Measurements from ENCODE around the gene CCDC15. TPM values are rescaled to one million over a fixed set of nuclear protein-coding genes. Genes with fewer than 3 reads are reported as not detected.

CCDC15 gene
- total RNA-seq (1.3 and 2.3 TPM in 2 replicates), polyA plus RNA-seq (0.97 and 1.1 TPM in 2 replicates)

GRCh38 chr11:124953753-124954589, at the start of gene CCDC15:
TSS of gene CCDC15 (plus strand) at chr11:124954202. CDS start at chr11:124954733, 531 bp downstream.
- Histone ChIP-seq H3K4me2 (peak within 1 kb of the TSS; percentile 78), H2AFZ (peak within 1 kb of the TSS; percentile 59), H3K27me3 (no peaks in the 10 kb centered on the region), H3K9me2 (replicated peaks; ENCODE audit: insufficient read depth) (no peaks in the 10 kb centered on the region), H3K4me3 (peak within 1 kb of the TSS; percentile 41), H3K9me3 (ENCODE audit: low read depth) (no peaks in the 10 kb centered on the region), H3K4me1 (ENCODE audit: insufficient read depth) (no peaks in the 10 kb centered on the region), H3K36me3 (replicated peaks; ENCODE audit: insufficient read depth, low read depth) (no peaks in the 10 kb centered on the region), H3K79me2 (no peaks in the 10 kb centered on the region), H3K27ac (peak within 1 kb of the TSS; percentile 88), H4K20me1 (ENCODE audit: insufficient read depth, poor library complexity, severe bottlenecking) (no peaks in the 10 kb centered on the region)
- peak; percentile 99 for DNase-seq (ENCODE audit: low spot score)
- TF ChIP-seq EZH2 (IDR thresholded peaks at IDR 0.05; ENCODE audit: borderline replicate concordance) (no peak), EZH2phosphoT487 (IDR thresholded peaks at IDR 0.05; ENCODE audit: low read depth, severe bottlenecking, unreplicated experiment) (no peak), CTCF (IDR thresholded peaks at IDR 0.05; ENCODE audit: poor library complexity) (no peak)
- WGBS (ENCODE audit: low lambda C conversion rate, missing lambda C conversion rate): under 1% methylated on average over 49 of the region's 54 CpGs

GRCh38 chr11:124915541-124916369, 38.2 kb upstream of the CCDC15 start:
- Histone ChIP-seq H3K79me2 (no peaks in the 10 kb centered on the region), H3K4me1 (ENCODE audit: insufficient read depth) (no peaks in the 10 kb centered on the region), H3K9me2 (replicated peaks; ENCODE audit: insufficient read depth) (no peaks in the 10 kb centered on the region), H2AFZ (no peak overlapping the region), H3K4me2 (no peak overlapping the region), H3K4me3 (no peak overlapping the region), H3K9me3 (ENCODE audit: low read depth) (no peaks in the 10 kb centered on the region), H3K27me3 (no peaks in the 10 kb centered on the region), H3K36me3 (replicated peaks; ENCODE audit: insufficient read depth, low read depth) (no peaks in the 10 kb centered on the region), H3K27ac (no peak overlapping the region), H4K20me1 (ENCODE audit: insufficient read depth, poor library complexity, severe bottlenecking) (no peaks in the 10 kb centered on the region)
- DNase-seq (ENCODE audit: low spot score): no peak
- TF ChIP-seq EZH2 (IDR thresholded peaks at IDR 0.05; ENCODE audit: borderline replicate concordance) (no peak), EZH2phosphoT487 (IDR thresholded peaks at IDR 0.05; ENCODE audit: low read depth, severe bottlenecking, unreplicated experiment) (no peak), CTCF (IDR thresholded peaks at IDR 0.05; ENCODE audit: poor library complexity) (no peak)
- 86% methylated on average over 3 of the region's 3 CpGs for WGBS (ENCODE audit: low lambda C conversion rate, missing lambda C conversion rate)

GRCh38 chr11:124916370-124916710, 37.7 kb upstream of the CCDC15 start:
- H3K4me1 ChIP-seq (ENCODE audit: insufficient read depth): no peaks in the 10 kb centered on the region
- DNase-seq (ENCODE audit: low spot score): no peak
- H3K4me3 ChIP-seq: no peak overlapping the region
- H3K27me3 ChIP-seq: no peaks in the 10 kb centered on the region
- TF ChIP-seq EZH2 (IDR thresholded peaks at IDR 0.05; ENCODE audit: borderline replicate concordance) (no peak), EZH2phosphoT487 (IDR thresholded peaks at IDR 0.05; ENCODE audit: low read depth, severe bottlenecking, unreplicated experiment) (no peak), CTCF (IDR thresholded peaks at IDR 0.05; ENCODE audit: poor library complexity) (no peak)
- no peak overlapping the region for H3K4me2 ChIP-seq
- H2AFZ ChIP-seq: no peak overlapping the region
- H3K36me3 ChIP-seq (replicated peaks; ENCODE audit: insufficient read depth, low read depth): no peaks in the 10 kb centered on the region
- no peak overlapping the region for H3K27ac ChIP-seq
- no peaks in the 10 kb centered on the region for H3K9me2 ChIP-seq (replicated peaks; ENCODE audit: insufficient read depth)
- no peaks in the 10 kb centered on the region for H3K79me2 ChIP-seq
- no peaks in the 10 kb centered on the region for H4K20me1 ChIP-seq (ENCODE audit: insufficient read depth, poor library complexity, severe bottlenecking)
- no peaks in the 10 kb centered on the region for H3K9me3 ChIP-seq (ENCODE audit: low read depth)
